HG03097 (cell line): Measurements from ENCODE around the gene ZNF451.

Experiments
- ATAC-seq: cut with Tn5 transposase; IDR thresholded peaks from one replicate; pipeline ENCODE4 v1.9.1; 2021; ENCODE audit not compliant: unreplicated experiment, low FRiP score

ZNF451 gene

DNA sequence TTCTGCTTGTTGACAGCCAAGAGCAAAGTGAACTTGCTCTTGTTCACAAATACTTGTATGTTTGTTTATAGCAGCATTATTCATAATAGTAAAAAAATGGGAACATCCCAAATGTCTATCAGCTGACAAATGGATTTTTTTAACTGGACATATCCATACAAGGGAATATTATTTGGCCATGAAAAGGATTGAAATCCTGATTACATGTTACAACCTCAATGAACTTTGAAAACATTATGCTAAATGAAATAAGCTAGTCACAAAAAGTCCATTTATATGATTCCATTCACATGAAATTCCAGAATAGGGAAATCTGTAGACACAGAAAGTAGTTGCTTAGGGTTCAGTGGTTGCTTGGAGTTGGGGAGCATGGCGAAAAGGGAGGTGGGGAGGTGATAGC, 53.7 kb downstream of the ZNF451 start:
- no peak for ATAC-seq

DNA sequence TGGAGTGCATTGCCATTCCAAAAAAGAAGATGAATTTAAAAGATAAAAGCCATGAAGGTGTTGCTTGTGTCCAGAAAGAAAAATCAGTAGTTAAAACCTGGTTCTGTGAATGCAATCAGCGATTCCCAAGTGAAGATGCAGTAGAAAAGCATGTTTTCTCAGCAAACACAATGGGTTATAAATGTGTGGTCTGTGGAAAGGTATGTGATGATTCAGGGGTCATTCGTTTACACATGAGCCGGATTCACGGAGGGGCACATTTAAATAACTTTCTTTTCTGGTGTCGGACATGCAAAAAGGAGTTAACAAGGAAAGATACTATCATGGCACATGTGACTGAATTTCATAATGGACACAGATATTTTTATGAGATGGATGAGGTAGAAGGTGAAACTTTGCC, 57.4 kb downstream of the ZNF451 start:
- ATAC-seq, result no peak

DNA sequence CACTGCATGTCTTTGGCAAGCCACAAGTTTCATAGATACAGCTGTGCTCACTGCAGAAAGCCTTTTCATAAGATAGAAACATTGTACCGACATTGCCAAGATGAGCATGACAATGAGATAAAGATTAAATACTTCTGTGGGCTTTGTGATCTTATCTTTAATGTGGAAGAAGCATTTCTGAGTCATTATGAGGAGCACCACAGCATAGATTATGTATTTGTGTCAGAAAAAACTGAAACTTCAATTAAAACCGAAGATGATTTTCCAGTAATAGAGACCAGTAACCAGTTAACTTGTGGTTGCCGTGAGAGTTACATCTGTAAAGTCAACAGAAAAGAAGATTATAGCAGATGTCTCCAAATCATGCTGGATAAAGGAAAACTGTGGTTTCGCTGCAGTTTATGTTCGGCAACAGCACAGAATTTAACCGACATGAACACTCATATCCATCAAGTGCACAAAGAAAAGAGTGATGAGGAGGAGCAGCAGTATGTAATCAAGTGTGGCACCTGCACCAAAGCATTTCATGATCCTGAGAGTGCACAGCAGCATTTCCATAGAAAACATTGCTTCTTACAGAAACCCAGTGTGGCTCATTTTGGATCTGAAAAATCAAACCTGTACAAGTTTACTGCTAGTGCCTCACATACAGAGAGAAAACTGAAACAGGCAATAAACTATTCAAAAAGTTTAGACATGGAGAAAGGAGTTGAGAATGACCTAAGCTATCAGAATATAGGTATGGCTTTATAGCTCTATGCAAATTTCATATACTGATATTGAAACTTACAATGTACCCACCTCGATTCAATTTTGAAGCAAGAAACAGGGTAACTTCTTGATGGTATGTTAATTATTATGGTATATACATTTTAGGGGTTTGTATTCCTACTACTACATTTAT, 58.2 kb downstream of the ZNF451 start:
- no peak for ATAC-seq

DNA sequence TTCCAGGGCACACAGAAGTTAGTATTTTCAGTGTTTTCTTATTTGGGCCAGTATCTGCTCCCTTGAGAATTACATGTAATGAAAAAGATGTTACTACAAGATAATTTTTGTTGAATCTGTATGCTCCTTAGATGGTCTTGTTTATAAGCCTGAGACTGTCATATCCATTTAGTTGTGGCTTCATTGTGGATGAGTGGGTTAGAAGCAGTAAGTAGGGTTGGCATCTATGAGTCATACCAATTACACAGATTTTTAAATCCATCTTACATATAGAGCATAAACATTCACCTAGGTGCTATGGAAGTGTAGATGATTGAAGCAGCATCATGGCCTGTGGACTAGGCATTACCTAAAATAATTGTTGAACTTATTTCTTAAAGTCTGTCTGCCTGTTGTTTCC, 68.7 kb downstream of the ZNF451 start:
- no peak for ATAC-seq

DNA sequence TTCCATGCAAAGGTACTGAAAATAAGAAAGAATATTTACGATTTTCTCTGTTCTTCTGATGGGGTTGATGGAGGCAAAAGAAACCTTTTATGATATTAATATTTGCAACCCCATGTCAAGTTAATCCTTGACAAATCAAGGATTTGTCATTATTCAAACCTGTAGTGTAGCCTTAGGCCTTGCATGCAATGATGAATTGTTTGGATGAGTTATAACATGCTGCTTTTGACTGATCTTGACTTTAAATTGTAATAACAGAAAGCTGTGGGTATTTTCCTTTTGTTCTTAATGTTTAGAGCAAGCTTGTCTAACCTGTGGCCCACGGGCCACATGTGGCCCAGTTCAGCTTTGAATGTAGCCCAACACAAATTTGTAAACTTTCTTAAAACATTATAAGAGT, 69.1 kb downstream of the ZNF451 start:
- no peak for ATAC-seq

DNA sequence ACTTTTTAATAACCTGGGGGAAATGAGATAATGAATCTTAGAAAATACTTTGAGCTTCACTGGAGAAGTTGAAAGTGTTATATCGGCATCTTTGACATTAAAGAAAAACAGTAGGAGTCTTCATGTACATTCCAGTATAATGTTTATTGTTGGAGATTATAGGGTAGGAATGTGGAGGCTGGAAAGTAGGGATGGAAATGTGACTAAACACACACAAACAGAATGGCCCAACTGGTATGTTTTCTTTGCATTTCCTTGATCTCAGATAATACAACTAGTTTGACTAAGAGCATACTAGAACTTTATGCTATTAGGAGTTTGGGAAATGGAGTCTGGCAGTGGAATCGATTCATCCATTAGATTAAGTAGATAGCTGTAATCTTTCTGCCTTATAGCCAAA, 72.0 kb downstream of the ZNF451 start:
- no peak for ATAC-seq

DNA sequence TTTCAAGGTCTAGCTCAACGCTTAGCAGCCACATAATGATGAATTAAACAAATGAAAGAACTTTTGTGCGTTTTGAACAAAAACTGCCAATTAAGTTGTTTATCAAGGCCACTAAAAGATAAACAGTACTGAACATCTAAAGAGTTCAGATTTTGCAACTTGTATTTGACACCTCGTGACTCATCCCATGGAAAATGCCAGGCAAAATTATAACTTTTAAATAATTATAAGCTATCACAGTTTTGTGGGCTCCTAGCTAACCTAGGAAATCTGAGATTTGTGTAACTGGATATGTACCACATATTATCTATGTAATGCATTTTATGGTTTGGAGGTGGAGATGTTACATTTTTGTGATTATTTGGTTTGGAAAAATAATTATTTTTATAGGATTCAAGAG, 72.5 kb downstream of the ZNF451 start:
- ATAC-seq, result no peak

DNA sequence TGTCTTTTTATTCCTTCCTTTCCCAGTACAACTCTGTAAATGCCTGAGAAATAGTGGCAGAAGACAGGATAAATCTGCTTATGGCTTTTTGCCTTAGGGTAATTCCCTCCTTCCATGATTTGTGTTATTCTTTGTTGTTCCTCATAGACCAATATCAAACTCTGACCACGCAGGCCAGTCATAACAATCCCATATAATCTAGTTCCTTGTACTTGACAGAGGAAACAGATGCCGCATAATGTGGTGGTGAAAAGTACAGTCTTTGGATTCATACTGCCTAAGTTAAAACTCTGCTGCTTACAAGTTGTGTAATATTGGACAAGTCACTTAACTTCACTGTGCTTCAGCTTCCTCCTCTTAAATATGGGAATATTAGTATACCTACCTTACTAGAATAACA, 74.0 kb downstream of the ZNF451 start:
- ATAC-seq, result no peak

DNA sequence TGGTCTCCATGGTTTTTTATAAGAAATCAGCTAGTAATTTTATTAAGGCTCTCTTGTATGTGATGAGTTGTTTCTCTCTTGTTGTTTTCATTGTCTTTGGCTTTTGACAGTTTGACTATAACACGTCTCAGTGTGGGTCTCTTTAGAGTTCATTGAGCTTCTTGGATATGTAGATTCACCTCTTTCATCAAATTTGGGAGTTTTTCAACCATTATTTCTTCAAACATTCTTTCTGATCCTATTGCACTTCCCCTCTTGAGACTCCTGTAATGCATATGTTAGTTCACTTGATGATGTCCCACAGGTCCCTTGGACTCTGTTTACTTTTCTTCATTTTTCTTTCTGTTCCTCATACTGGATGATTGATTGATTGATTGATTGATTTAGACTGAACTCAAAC, 75.1 kb downstream of the ZNF451 start:
- no peak for ATAC-seq

DNA sequence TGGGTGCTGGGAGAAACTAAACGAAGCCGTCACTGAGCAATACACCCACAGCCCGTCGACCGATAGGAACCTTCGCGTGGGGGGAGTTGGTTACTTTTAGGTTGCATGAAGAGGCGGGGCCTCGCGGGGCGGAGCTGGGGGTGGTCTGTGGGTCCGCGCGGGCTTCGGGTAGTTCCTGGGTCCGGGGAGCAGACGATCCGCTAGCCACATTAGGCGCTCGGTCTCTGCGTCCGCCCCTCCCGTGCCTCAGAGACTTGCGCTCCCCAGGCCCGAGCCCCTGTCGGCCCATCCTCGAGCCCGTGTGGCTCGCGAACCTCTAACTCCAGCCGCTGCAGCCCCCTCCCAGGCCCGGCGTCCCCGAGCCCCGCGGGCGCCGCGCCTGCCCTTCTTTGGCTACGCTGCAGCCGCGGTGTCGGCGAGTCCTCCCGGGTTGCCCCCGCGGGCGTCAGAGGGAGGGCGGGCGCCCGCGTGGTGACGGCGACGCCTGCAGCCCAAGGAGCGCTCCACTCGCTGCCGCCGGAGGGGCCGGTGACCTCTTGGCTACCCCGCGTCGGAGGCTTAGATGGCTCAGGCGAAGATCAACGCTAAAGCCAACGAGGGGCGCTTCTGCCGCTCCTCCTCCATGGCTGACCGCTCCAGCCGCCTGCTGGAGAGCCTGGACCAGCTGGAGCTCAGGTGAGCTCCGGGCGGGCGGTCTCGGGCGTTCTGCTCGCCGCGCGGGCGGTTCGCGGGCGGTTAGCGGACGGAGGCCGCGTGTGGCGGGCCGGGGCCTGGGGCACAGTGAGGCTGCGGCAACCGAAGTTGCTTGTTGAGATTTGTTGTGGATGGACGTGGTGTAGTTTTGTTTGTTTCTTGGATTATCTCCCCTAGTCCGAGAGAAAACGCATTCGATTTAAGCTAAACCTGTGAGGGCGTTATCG, 82.4 kb downstream of the ZNF451 start, which contains the start of gene BAG2:
Gene BAG2 (plus strand): TSS at position 191 of the 920 bp plus-strand sequence. CDS start 372 bp downstream, at position 563.
- peak; percentile 88 for ATAC-seq

DNA sequence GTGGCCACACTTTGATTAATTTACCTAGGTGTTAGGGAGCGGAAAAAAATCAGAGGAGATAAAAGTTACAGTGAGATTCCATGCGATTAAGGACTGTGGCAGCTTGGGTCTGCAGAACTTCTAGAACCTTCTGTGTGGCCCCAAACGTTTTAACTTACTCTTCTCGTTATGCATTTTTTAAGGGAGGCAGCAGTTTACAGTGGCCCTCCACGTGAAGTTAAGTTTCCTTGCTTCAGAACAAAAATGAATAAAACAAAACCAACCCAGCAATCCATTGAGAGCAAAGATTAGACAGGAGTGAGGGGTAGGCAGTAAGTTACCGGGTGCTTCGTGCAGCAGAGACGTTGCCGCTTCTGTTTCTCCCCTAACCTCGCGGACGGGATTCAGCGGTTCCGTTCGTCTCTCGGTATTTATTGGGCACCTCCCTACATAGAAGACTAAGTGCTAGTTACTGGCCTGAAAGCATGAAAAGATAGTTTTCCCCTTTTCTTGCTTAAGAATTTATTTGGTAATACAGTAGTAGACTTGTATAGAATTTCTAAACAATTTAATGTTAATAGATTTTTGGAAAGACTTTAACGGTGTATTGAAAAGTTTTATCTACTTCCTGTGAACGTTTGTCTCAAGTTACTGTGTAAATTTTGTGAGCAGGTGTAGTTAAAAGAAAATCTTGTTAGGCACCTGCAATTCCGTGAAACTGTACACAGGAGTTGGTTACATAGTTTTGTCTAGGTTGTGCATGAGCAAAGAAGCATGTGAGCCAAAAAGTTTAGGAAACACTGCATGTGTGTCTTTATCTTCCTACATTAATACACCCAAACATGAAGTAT, 83.3 kb downstream of the ZNF451 start:
- no peak for ATAC-seq

DNA sequence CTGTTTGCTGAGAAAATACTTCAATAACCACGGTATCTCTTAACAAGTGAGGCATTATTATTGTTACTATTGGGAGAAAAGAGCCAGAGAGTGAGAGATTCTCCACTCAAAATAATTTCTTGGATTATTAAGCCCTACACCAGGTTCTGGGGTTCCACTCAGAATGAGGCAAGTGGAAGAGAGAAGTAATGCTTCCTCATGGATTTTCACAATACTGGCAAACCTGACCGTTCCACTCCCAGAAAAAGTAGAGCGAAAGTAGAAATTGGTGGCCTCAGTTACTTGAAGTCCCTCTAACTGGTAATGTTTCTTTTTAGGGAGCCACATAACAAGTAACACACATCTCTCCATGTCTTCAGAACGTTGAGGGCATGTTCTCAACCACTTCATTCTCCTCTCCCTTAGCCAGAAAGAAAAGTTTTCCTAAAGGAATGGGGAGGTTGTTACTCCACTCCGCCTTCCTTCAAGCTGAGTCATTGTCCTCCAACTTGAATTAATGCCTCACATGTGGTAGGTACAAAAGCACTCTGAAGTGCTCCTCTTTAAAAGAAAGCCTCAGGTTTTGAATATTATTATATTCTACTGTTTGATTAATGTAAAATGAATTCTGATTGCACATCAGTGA, 84.0 kb downstream of the ZNF451 start:
- ATAC-seq, result no peak

DNA sequence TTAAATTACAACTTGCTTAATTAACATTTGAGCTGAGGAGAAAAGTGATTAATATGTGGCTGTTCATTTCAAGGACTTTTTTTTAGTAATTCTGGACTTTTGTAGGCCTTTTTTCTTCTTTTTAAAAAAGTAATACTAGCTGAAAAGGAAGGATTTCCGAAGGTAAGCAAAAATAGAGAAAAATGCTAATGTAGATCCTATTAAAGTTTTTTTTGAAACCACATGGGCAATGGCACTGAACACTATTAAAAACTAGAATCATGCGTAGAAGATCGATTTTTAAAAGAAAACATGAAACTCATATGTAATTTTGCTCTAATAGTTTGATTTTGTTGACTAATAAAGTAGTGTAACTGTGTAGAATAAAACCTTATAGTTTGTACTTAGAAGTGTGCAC, 84.5 kb downstream of the ZNF451 start:
- no peak for ATAC-seq

DNA sequence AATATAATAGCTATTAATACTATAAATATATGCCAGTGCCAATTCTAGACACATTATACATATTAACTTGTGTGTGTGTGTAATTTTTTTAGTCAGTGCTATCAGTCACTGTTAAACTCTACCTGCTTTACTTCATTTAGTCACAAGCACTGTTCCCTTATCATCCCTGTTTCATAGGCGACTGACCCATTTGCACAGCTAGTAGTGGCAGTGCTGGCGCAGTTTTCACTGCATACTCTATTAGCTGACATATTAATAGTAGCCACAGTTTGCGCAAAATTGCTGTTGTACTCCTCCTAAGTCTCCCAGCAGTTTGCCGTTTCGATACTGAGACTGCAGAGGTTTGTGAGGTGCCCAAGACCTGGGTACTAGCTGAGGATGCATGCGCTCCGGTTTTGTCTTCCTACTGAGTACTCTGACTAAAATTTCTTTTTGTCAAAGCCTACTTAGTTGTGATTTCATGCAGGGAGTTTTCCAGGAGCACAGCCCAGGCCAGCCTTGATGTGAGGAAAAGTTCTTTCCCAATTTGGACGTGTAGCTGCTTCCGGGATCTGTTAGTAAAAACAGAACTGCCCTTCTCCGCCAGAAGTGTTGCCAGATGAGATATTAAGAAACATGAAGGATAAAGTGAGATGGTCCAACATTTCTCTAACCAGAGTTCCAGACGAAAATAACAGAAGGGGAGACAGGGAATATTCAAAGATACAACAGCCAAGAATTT, 87.7 kb downstream of the ZNF451 start:
- no peak for ATAC-seq

DNA sequence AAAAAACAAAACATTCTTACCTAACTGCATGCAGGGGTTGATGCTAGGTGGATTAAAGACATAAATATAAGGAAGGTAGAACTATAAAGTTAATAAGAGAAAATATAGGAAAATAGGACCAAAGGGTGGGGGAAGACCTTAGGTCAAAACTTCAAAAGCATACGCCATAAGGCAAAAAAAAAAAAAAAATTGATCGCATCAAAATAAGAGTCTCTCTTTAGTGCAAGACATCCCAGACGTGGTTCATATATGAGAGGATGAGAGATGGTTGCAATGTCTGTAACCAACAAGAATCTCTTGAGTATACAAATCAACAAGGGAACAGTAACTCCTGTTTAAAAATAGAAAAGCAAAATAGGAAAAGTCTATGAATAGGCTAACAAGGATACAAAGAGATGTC, 90.6 kb downstream of the ZNF451 start:
- no peak for ATAC-seq

DNA sequence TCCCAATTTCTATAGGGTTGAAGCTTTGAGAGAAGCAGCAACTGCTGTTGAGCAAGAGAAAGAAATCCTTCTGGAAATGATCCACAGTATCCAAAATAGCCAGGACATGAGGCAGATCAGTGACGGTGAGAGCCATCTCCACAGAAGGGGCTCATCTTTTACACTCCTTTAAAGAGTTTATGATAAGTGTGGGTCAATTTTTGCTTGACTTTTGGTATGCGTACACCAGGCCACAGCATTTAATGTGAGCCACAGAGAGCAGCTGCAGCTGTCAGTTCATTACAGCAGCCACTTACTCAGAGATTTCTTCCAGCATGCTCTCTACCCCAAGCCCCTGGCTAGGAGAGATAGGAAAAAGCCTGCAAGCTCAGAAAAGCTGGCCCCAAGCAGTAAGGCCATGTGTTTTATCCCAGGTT, 92.0 kb downstream of the ZNF451 start:
- ATAC-seq, result no peak

DNA sequence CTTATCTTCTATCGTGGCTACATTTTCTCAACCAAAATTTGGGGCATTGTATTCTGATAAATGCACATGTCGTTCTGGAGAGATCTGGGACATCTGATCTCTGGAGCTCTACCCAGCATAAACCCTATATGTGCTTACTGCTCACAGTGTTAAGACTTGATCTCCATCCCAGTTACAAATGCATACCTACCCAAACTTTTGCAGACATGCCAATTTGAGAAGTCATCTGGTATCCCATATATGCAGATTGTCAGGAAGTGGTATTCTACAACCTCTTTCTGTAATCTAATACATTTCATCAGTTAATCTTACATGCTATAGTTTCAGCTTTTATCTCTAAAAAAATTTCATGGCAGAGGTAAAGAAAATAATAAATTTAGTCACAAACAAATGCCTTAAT, 93.3 kb downstream of the ZNF451 start:
- ATAC-seq, result no peak

DNA sequence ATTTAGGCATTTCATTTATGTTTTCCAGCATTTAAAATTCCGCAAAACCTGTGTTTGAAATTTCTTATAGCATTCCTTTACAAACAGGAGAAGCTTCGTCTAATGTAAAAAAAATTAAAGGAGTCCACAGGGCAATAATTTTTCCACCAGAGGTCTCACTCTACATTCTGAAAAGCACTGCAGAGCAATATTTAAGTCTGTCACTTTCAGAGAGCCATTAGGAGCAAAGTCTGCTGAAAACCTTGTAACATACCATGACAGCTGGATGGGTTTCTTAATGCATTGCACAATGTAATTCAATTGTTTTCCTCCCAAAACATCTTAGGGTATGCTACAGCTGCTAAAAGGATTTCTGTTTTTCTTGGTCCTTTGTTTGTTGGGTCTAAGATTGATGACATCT, 100.2 kb downstream of the ZNF451 start:
- no peak for ATAC-seq

DNA sequence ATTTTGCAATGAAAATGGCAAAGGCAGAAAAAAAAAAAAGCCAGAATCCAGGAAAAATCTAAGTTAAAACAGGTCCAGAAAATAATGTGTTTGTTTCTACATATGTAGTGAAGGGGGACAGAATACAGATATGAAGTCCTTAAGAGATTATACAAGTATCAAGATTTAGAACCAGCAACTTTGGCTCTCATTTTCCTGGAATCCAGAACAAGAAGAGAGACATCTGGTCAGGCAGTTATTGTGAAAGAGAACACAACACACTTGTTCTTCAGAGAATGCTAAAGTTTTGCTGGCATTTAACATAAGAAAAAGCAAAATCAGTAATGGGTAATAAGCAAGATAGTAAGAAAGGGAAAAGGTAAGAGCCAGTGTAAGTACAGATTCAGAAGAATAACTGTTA, 103.2 kb downstream of the ZNF451 start:
- no peak for ATAC-seq

DNA sequence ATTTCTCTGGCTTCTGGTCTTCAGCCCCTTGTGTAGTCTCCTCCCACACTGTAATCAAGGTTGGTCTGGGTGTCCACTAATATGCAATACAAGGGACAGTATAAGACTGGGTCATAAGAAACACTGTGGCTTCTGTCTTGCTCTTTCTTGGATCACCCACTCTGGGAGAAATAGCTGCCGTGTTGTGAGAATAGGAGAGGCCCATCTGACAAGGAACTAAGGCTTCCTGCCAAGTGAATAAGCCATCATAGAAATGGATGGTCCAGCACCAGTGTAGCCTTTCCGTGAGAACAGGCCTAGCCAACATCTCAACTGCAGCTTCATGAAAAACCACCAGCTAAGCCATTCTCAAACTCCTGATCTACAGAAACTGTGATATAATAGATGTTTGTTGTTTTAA, 105.5 kb downstream of the ZNF451 start:
- no peak for ATAC-seq
